ENCODE measurements around the gene ZNF324. TPM values are rescaled to one million over a fixed set of nuclear protein-coding genes. Genes with fewer than 3 reads are reported as not detected.

Gene ZNF324
- total and polyA plus RNA-seq, 2 of the 4 experiments (the other 2 are of a cell fraction), result 6.0 to 6.6 TPM

DNA sequence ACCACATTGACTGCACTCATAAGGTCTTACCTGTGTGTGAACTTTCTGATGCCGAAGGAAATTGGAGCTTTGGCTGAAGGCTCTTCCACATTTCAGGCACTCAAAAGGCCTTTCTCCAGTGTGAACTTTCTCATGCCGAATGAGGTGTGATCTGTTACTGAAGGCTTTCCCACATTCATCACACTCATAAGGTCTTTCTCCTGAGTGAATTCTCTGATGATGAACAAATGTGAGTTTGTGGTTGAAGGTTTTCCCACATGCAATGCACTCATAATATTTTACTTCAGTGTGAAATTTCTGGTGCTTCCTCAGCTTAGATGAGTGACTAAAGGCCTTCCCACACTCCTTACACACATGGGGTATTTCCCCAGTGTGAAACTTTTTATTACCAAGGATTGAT, 32.7 kb upstream of the ZNF324 start:
- H2BK20ac ChIP-seq (ENCODE audit: low read depth, low read length), result no peak overlapping the region
- ATAC-seq (ENCODE audit: low read depth), result no peak
- no peaks in the 10 kb centered on the region for H3K27me3 ChIP-seq (ENCODE audit: control insufficient read depth, insufficient read depth, low read length)
- H3K4ac ChIP-seq (ENCODE audit: low read depth, low read length), result no peak overlapping the region
- no peak overlapping the region for H2AK5ac ChIP-seq (ENCODE audit: low read depth, low read length)
- no TSS peak for BruUV-seq (replicated peaks)
- no CpG with 5 or more reads among the region's 2 CpGs for WGBS, 2 experiments (ENCODE audit: extremely low coverage in 2 of 2, insufficient read length in 1 of 2)
- dilution Hi-C loops (cut with HindIII; ENCODE audit: low sequenced_read_pairs, unreplicated experiment) (no loop called here), in situ Hi-C loops (cut with MboI; ENCODE audit: low sequenced_read_pairs) (no loop called here), intact Hi-C loops (cut with micrococcal nuclease) (no loop called here)
- peak; percentile 18 for DNase-seq
- no peak overlapping the region for H3K14ac ChIP-seq (replicated peaks; ENCODE audit: low read depth, low read length)
- H3K27ac ChIP-seq (ENCODE audit: insufficient read depth, low read length), result no peak overlapping the region
- H3K4me3 ChIP-seq (ENCODE audit: insufficient read depth, low read depth, low read length), result no peak overlapping the region
- no peak overlapping the region for H2BK5ac ChIP-seq (ENCODE audit: low read depth, low read length, poor library complexity, severe bottlenecking)
- no peak overlapping the region for H3K23ac ChIP-seq (ENCODE audit: low read depth, low read length)
- no peak overlapping the region for H3K18ac ChIP-seq (ENCODE audit: low read depth, low read length)
- H3K4me2 ChIP-seq (ENCODE audit: low read depth, low read length), result no peak overlapping the region
- H2BK120ac ChIP-seq (ENCODE audit: low read depth, low read length), result no peak overlapping the region
- no peaks in the 10 kb centered on the region; the same call in 1 of the 2 replicates for H3K4me1 ChIP-seq (ENCODE audit: control insufficient read depth, insufficient read depth, low read length)
- peaks cover 18 to 22% of the 10 kb centered on the region in 2 experiments for H3K79me1 ChIP-seq (ENCODE audit: low read depth in 1 of 2, low read length in 2 of 2)
- H2AK9ac ChIP-seq (replicated peaks; ENCODE audit: low read depth, low read length, poor library complexity), result no peak overlapping the region
- no peaks in the 10 kb centered on the region for H3K9me1 ChIP-seq (ENCODE audit: insufficient read depth, low read length)
- H4K8ac ChIP-seq (ENCODE audit: low read depth in 2 of 2, low read length in 2 of 2), result no peak overlapping the region
- no peaks in the 10 kb centered on the region for H4K20me1 ChIP-seq (ENCODE audit: insufficient read depth, low read length)
- H3K36me3 ChIP-seq (ENCODE audit: control insufficient read depth, insufficient read depth, low read length), result peaks cover 53% of the 10 kb centered on the region
- no peak overlapping the region for H2AFZ ChIP-seq (replicated peaks; ENCODE audit: low read length, poor library complexity)
- no peak overlapping the region for H3K56ac ChIP-seq (ENCODE audit: extremely low read depth, insufficient read depth, low read length)
- H4K91ac ChIP-seq (ENCODE audit: insufficient read depth, low read depth, low read length), result no peak overlapping the region
- H3K9me3 ChIP-seq (ENCODE audit: control insufficient read depth, insufficient read depth, low read length), result peaks cover 81% of the 10 kb centered on the region
- no peak overlapping the region for H2BK15ac ChIP-seq (ENCODE audit: low read depth, low read length)
- ChIA-PET POLR2A (ENCODE audit: unreplicated experiment) (no interaction called here), CTCF (no interaction called here)
- no peak overlapping the region for H3K9ac ChIP-seq (ENCODE audit: low read depth, low read length)
- no peak overlapping the region for H4K5ac ChIP-seq (ENCODE audit: low read depth, low read length)
- TF ChIP-seq, protein P1, sequence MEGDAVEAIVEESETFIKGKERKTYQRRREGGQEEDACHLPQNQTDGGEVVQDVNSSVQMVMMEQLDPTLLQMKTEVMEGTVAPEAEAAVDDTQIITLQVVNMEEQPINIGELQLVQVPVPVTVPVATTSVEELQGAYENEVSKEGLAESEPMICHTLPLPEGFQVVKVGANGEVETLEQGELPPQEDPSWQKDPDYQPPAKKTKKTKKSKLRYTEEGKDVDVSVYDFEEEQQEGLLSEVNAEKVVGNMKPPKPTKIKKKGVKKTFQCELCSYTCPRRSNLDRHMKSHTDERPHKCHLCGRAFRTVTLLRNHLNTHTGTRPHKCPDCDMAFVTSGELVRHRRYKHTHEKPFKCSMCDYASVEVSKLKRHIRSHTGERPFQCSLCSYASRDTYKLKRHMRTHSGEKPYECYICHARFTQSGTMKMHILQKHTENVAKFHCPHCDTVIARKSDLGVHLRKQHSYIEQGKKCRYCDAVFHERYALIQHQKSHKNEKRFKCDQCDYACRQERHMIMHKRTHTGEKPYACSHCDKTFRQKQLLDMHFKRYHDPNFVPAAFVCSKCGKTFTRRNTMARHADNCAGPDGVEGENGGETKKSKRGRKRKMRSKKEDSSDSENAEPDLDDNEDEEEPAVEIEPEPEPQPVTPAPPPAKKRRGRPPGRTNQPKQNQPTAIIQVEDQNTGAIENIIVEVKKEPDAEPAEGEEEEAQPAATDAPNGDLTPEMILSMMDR (conservative IDR thresholded peaks at IDR 0.05; ENCODE audit: low read depth, low read length), result no peak
- TF ChIP-seq MAFK (IDR thresholded peaks at IDR 0.05; ENCODE audit: low read depth, low read length) (no peak), RAD21 (IDR thresholded peaks at IDR 0.05; ENCODE audit: low read length) (no peak), MXI1 (IDR thresholded peaks at IDR 0.05; ENCODE audit: borderline replicate concordance, low read depth, low read length) (no peak), CEBPB (IDR thresholded peaks at IDR 0.05; ENCODE audit: low read depth, low read length) (no peak)
- TF ChIP-seq, protein P2, sequence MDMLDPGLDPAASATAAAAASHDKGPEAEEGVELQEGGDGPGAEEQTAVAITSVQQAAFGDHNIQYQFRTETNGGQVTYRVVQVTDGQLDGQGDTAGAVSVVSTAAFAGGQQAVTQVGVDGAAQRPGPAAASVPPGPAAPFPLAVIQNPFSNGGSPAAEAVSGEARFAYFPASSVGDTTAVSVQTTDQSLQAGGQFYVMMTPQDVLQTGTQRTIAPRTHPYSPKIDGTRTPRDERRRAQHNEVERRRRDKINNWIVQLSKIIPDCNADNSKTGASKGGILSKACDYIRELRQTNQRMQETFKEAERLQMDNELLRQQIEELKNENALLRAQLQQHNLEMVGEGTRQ (IDR thresholded peaks at IDR 0.05; ENCODE audit: low read depth, low read length), result no peak
- TF ChIP-seq, protein P3, sequence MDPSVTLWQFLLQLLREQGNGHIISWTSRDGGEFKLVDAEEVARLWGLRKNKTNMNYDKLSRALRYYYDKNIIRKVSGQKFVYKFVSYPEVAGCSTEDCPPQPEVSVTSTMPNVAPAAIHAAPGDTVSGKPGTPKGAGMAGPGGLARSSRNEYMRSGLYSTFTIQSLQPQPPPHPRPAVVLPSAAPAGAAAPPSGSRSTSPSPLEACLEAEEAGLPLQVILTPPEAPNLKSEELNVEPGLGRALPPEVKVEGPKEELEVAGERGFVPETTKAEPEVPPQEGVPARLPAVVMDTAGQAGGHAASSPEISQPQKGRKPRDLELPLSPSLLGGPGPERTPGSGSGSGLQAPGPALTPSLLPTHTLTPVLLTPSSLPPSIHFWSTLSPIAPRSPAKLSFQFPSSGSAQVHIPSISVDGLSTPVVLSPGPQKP (IDR thresholded peaks at IDR 0.05; ENCODE audit: borderline replicate concordance, low read depth, low read length), result no peak
